Measurements from ENCODE around the gene XRCC5.

GRCh38 chr2:216229277-216229914, 120.2 kb downstream of the XRCC5 start:
- no peak for TF ChIP-seq POLR2A (IDR thresholded peaks at IDR 0.05; ENCODE audit: low read depth, low read length)
- TF ChIP-seq CTCF (IDR thresholded peaks at IDR 0.05; ENCODE audit: extremely low read depth in 1 of 2, insufficient read depth in 1 of 2, low read depth in 1 of 2, low read length in 2 of 2) = no peak
- no peak for TF ChIP-seq POLR2AphosphoS5 (IDR thresholded peaks at IDR 0.05; ENCODE audit: insufficient read depth, low read depth, low read length)
- TF ChIP-seq EZH2 (IDR thresholded peaks at IDR 0.05; ENCODE audit: borderline replicate concordance, low read depth, low read length, severe bottlenecking) = no peak
- TF ChIP-seq JUN (IDR thresholded peaks at IDR 0.05; ENCODE audit: borderline replicate concordance, insufficient read depth, insufficient read length, low read depth) = no peak
- TF ChIP-seq MAX (IDR thresholded peaks at IDR 0.05; ENCODE audit: insufficient read depth, insufficient read length) = no peak
- no peak for TF ChIP-seq GATA2 (IDR thresholded peaks at IDR 0.05; ENCODE audit: insufficient read depth, insufficient read length, low read depth, low read length)
- no peak for TF ChIP-seq FOS (IDR thresholded peaks at IDR 0.05; ENCODE audit: borderline replicate concordance, insufficient read depth, low read length)
- TF ChIP-seq MYC (IDR thresholded peaks at IDR 0.05; ENCODE audit: low read depth, low read length) = no peak

All from endothelial cell of umbilical vein (primary cell).